GM19372 (cell line): ENCODE data around the gene IFIH1.

ENCODE experiments used
- ATAC-seq: cut with Tn5 transposase; IDR thresholded peaks from one replicate; pipeline ENCODE4 v1.9.1; 2021; ENCODE audit warnings: mild to moderate bottlenecking, low read depth, moderate library complexity; ENCODE audit not compliant: unreplicated experiment

The IFIH1 gene

GRCh38 chr2:162220368-162220767, 98.1 kb downstream of the IFIH1 start:
- no peak for ATAC-seq

GRCh38 chr2:162219426-162219825, 99.1 kb downstream of the IFIH1 start:
- no peak for ATAC-seq

- no peak for ATAC-seq
Measured at GRCh38 chr2:162217598-162217997, 100.9 kb downstream of the IFIH1 start.
